Activated B cell treated with CpG ODN at 0.5 μM for 24 hours (primary cell): Measurements from ENCODE around the gene TAOK3. TPM values are rescaled to one million over a fixed set of nuclear protein-coding genes. Genes with fewer than 3 reads are reported as not detected.

Experiments
- ATAC-seq: fragments of 200-7000 bp; cut with Tn5 transposase; one replicate; pipeline ENCODE4 v1.10.0; 2021; ENCODE audit warnings: low read depth, mild to moderate bottlenecking, moderate library complexity
- CTCF ChIA-PET: fragments of 350-600 bp; sonication (Branson Sonifier 250); formaldehyde crosslinking; loops from one replicate; lab custom pipeline; 2021; ENCODE audit warnings: antibody characterized with exemption; lab: Charles Lee
- POLR2A ChIA-PET: fragments of 350-600 bp; sonication (Branson Sonifier 250); formaldehyde crosslinking; loops from one replicate; lab custom pipeline; 2021; ENCODE audit warnings: antibody characterized with exemption; lab: Charles Lee
- DNase-seq: peaks from one replicate; pipeline ENCODE4 v3.0.0; 2022
- H3K27ac Mint-ChIP-seq: one replicate; pipeline ENCODE4 v1.8.0; 2020; ENCODE audit warnings: mixed read lengths
- H3K27me3 Mint-ChIP-seq: one replicate; pipeline ENCODE4 v1.8.0; 2021; ENCODE audit warnings: mixed read lengths
- H3K36me3 Mint-ChIP-seq: one replicate; pipeline ENCODE4 v1.8.0; 2021; ENCODE audit warnings: low read depth, mixed read lengths
- H3K4me1 Mint-ChIP-seq: one replicate; pipeline ENCODE4 v1.8.0; 2021; ENCODE audit warnings: mixed read lengths
- H3K4me3 Mint-ChIP-seq: one replicate; pipeline ENCODE4 v1.8.0; 2020; ENCODE audit warnings: mild to moderate bottlenecking, mixed read lengths
- H3K9me3 Mint-ChIP-seq: one replicate; pipeline ENCODE4 v1.8.0; 2020; ENCODE audit warnings: mixed read lengths
- CTCF ChIP-seq: fragments of 200-600 bp; IDR thresholded peaks from one replicate; pipeline ENCODE4 v1.8.0; 2022; ENCODE audit warnings: antibody characterized with exemption, mild to moderate bottlenecking
- intact Hi-C: fragments of 100-400 bp; cut with micrococcal nuclease; formaldehyde crosslinking; loops from one replicate; pipeline ENCODE4 v1.15.1; 2024
- total RNA-seq: library from RNA; stranded (reverse); gene quantifications from 2 replicates; pipeline ENCODE4 v1.2.3, GENCODE V29; 2022

Gene TAOK3
- total RNA-seq, 1 donor from 2014 or later = 86.9 TPM

- Mint-ChIP-seq H3K4me1 (peaks cover 9% of the 10 kb centered on the region), H3K27me3 (peaks cover 21% of the 10 kb centered on the region), H3K9me3 (no peaks in the 10 kb centered on the region), H3K27ac (no peak overlapping the region), H3K4me3 (peak overlapping the region; percentile 84), H3K36me3 (no peaks in the 10 kb centered on the region)
- intact Hi-C loops = no loop called here
- DNase-seq (no peak), ATAC-seq (no peak)
- ChIA-PET POLR2A (interaction anchor here (0.7 to 1.1 kb wide), 2 partner anchors 40 to 42 kb away, joined by 3 to 18 read pairs; partner anchors contain the start of gene WSB2), CTCF (no interaction called here)
- no peak for TF ChIP-seq CTCF
Measured at GRCh38 chr12:118102609-118103008, 270.1 kb downstream of the TAOK3 start.

GRCh38 chr12:118102070-118102469, 270.6 kb downstream of the TAOK3 start:
- intact Hi-C loops = no loop called here
- DNase-seq (no peak), ATAC-seq (no peak)
- H3K4me1 Mint-ChIP-seq = peaks cover 9% of the 10 kb centered on the region
- no peaks in the 10 kb centered on the region for H3K36me3 Mint-ChIP-seq
- ChIA-PET POLR2A (no interaction called here), CTCF (no interaction called here)
- H3K9me3 Mint-ChIP-seq = no peaks in the 10 kb centered on the region
- H3K27me3 Mint-ChIP-seq = peaks cover 19% of the 10 kb centered on the region
- H3K4me3 Mint-ChIP-seq = no peak overlapping the region
- no peak for TF ChIP-seq CTCF
- H3K27ac Mint-ChIP-seq = no peak overlapping the region

GRCh38 chr12:118101051-118101450, 271.7 kb downstream of the TAOK3 start:
- Mint-ChIP-seq H3K36me3 (no peaks in the 10 kb centered on the region), H3K9me3 (no peaks in the 10 kb centered on the region), H3K27me3 (peaks cover 21% of the 10 kb centered on the region), H3K4me1 (peaks cover 9% of the 10 kb centered on the region), H3K4me3 (no peak overlapping the region), H3K27ac (no peak overlapping the region)
- intact Hi-C loops = no loop called here
- no peak for TF ChIP-seq CTCF
- ATAC-seq (no peak), DNase-seq (no peak)
- POLR2A ChIA-PET = interaction anchor here (0.5 kb wide), 1 partner anchor 40 kb away, joined by 4 read pairs; the partner anchor contains the start of gene WSB2
- CTCF ChIA-PET = no interaction called here

Other genes with a start within 250 kb of the TAOK3 start
- 102 and 114 TPM in 2 replicates for gene PEBP1, start 236.8 kb downstream of the TAOK3 start, total RNA-seq
- 31.1 and 33.7 TPM in 2 replicates for gene SUDS3, start 3.6 kb upstream of the TAOK3 start, total RNA-seq